T-cell (primary cell): ENCODE measurements around the gene VWA3B. TPM values are rescaled to one million over a fixed set of nuclear protein-coding genes. Genes with fewer than 3 reads are reported as not detected.

Source experiments
- ATAC-seq, 4 experiments: fragments of 200-7000 bp in 3 of 4; fragments of 150-1000 bp in 1 of 4; cut with Tn5 transposase; replicated peaks in 1 of 4; 1 replicate in 3 of 4; 2 replicates in 1 of 4; pipeline ENCODE4 v1.10.0; 2021; ENCODE audit warnings: moderate library complexity in 3 of 4, mild to moderate bottlenecking in 2 of 4, moderate number of reproducible peaks in 1 of 4
- CTCF ChIA-PET, 2 donors: fragments of 300-600 bp; sonication (Branson Sonifier 250); formaldehyde crosslinking; loops; one replicate each; lab custom pipeline; 2022; ENCODE audit warnings: antibody characterized with exemption in 2 of 2; lab: Charles Lee
- POLR2A ChIA-PET, 2 donors: fragments of 300-600 bp; sonication (Branson Sonifier 250); formaldehyde crosslinking; loops; one replicate each; lab custom pipeline; 2022; ENCODE audit warnings: antibody characterized with exemption in 2 of 2; lab: Charles Lee
- DNase-seq, 35 experiments: peaks; one replicate each; pipeline versions ENCODE4 v3.0.0 to v3.0.0-alpha.2; 2013 to 2023
- H3K27ac ChIP-seq: one replicate; pipeline ENCODE4 v1.5.1; 2013; ENCODE audit warnings: low read length
- H3K27me3 ChIP-seq, 2 experiments: replicated peaks in 1 of 2; 1 replicate in 1 of 2; 2 replicates in 1 of 2; pipeline versions ENCODE4 v1.6.1 to v1.7.0; 2013; ENCODE audit warnings: low read length in 1 of 2, mixed read lengths in 1 of 2; ENCODE audit not compliant: control insufficient read depth in 2 of 2, insufficient read depth in 2 of 2; ENCODE audit errors: extremely low read depth in 1 of 2
- H3K36me3 ChIP-seq, 2 donors: 1 replicate in 1 of 2; 2 replicates in 1 of 2; pipeline versions ENCODE4 v1.6.1 to v1.7.0; 2013; ENCODE audit warnings: low read length in 1 of 2; ENCODE audit not compliant: control insufficient read depth in 2 of 2, insufficient read depth in 1 of 2; ENCODE audit errors: extremely low read depth in 1 of 2
- H3K4me1 ChIP-seq, 2 experiments: 1 replicate in 1 of 2; 2 replicates in 1 of 2; pipeline versions ENCODE4 v1.6.1 to v1.7.0; 2013; ENCODE audit warnings: low read length in 2 of 2, mixed read lengths in 1 of 2; ENCODE audit not compliant: insufficient read depth in 2 of 2, control insufficient read depth in 1 of 2; ENCODE audit errors: extremely low read depth in 1 of 2
- H3K4me3 ChIP-seq, 2 donors: 1 replicate in 1 of 2; 2 replicates in 1 of 2; pipeline versions ENCODE4 v1.5.1 to v1.7.0; 2013; ENCODE audit warnings: mild to moderate bottlenecking in 2 of 2, low read length in 1 of 2, moderate library complexity in 1 of 2; ENCODE audit not compliant: control insufficient read depth in 1 of 2; ENCODE audit errors: extremely low read depth in 1 of 2
- H3K9me3 ChIP-seq: 2 replicates; pipeline ENCODE4 v1.7.0; 2013
- H3K27ac Mint-ChIP-seq, 2 donors: one replicate each; pipeline ENCODE4 v1.8.0; 2020 to 2021; ENCODE audit warnings: mild to moderate bottlenecking in 2 of 2, mixed read lengths in 2 of 2
- H3K27me3 Mint-ChIP-seq, 2 donors: one replicate each; pipeline ENCODE4 v1.8.0; 2021 to 2022; ENCODE audit warnings: mixed read lengths in 2 of 2
- H3K36me3 Mint-ChIP-seq: one replicate; pipeline ENCODE4 v1.8.0; 2021; ENCODE audit warnings: mixed read lengths
- H3K4me1 Mint-ChIP-seq, 3 donors: one replicate each; pipeline ENCODE4 v1.8.0; 2020 to 2022; ENCODE audit warnings: mixed read lengths in 3 of 3, mild to moderate bottlenecking in 1 of 3
- H3K4me3 Mint-ChIP-seq, 3 donors: one replicate each; pipeline ENCODE4 v1.8.0; 2020 to 2022; ENCODE audit warnings: mild to moderate bottlenecking in 3 of 3, mixed read lengths in 3 of 3, moderate library complexity in 3 of 3
- H3K9me3 Mint-ChIP-seq, 3 donors: one replicate each; pipeline ENCODE4 v1.8.0; 2020 to 2022; ENCODE audit warnings: mixed read lengths in 3 of 3
- WGBS: methylation state at CpG from one replicate; pipeline ENCODE4 v1.1.5; 2013; ENCODE audit warnings: missing lambda C conversion rate; ENCODE audit not compliant: insufficient coverage; 5-methylcytosine and 5-hydroxymethylcytosine counted together
- total RNA-seq, 35 experiments: library from RNA in 6 of 35; stranded (reverse) in 6 of 35; fragments of 120-200 nt in 1 of 35; gene quantifications; one replicate each; pipeline versions ENCODE4 v1.2.1 to v1.2.4 and lab custom pipeline; 2013 to 2026

VWA3B gene
- total RNA-seq, 5 donors from 2014 or later (not counting 1 experiment from before 2014, with no cell fraction given): not detected

DNA sequence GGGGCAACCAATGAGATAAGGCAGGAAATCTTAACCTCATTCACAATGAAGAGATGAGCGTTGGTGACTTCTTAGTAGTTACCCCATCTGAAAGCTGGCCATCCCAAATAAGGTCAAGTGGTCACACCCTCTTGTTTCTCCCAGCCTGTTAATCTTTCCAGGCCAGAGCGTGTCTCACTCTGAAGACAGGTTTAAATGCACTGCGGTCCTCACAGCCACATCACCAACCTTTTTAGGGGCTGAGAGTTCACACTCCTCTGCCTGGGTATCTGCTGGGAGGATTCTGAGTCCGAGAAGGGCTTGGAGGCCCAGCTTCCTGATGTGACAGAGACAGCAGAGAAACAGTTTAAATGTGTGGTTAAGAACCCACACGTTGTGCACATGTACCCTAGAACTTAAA is 246.0 kb downstream of the VWA3B start:
- no peaks in the 10 kb centered on the region for H3K4me1 Mint-ChIP-seq
- no peak for ATAC-seq
- peaks cover 0 to 2% (median 0%) of the 10 kb centered on the region in 3 donors for H3K9me3 Mint-ChIP-seq
- H3K27ac Mint-ChIP-seq: no peak overlapping the region
- no peak overlapping the region for H3K27ac ChIP-seq
- no peaks in the 10 kb centered on the region for H3K9me3 ChIP-seq
- no peaks in the 10 kb centered on the region for H3K36me3 ChIP-seq
- H3K4me3 ChIP-seq: no peak overlapping the region
- H3K4me3 Mint-ChIP-seq: no peak overlapping the region
- peaks cover 9 to 20% of the 10 kb centered on the region in 2 donors for H3K27me3 Mint-ChIP-seq
- no peaks in the 10 kb centered on the region for H3K4me1 ChIP-seq
- POLR2A ChIA-PET: no interaction called here
- no peaks in the 10 kb centered on the region for H3K36me3 Mint-ChIP-seq
- H3K27me3 ChIP-seq: peaks cover 2 to 10% of the 10 kb centered on the region in 2 experiments
- CTCF ChIA-PET: no interaction called here
- no peak for DNase-seq
- WGBS: 67% methylated on average over 1 of the region's 5 CpGs

DNA sequence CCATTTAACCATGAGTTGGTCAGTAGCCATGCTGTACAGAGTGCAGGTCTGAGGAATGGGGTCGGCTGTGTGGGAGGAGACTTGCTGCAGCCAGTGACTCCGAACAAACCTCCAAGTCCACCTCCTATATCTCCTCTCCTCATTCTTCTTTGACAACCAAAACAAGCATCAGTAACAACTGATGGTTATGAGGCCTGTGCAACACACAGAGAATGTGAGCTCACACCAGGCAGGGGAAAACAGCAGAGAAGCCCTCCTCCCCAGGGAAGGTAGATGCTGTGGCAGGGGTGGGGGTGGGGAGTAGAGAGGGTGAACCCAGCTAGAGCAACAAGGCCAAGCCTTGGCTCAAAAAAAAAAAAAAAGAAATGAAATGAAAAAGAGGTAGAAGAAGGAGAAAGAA is 247.0 kb downstream of the VWA3B start:
- Mint-ChIP-seq H3K27me3 (peaks cover 12 to 19% of the 10 kb centered on the region in 2 donors), H3K4me3 (no peak overlapping the region), H3K36me3 (no peaks in the 10 kb centered on the region), H3K4me1 (no peaks in the 10 kb centered on the region), H3K9me3 (peaks cover 0 to 4% (median 0%) of the 10 kb centered on the region in 3 donors), H3K27ac (no peak overlapping the region)
- ChIA-PET CTCF (interaction anchor here (0.5 to 0.7 kb wide), 2 partner anchors 28 to 315 kb away, joined by 3 to 7 read pairs; no protein-coding TSS in a partner anchor), POLR2A (interaction anchor here in 1 of 2 donors (0.7 kb wide), 1 partner anchor 603 kb away, joined by 5 read pairs; no protein-coding TSS in a partner anchor)
- H3K27ac ChIP-seq: no peak overlapping the region
- H3K4me1 ChIP-seq: no peaks in the 10 kb centered on the region
- H3K4me3 ChIP-seq: no peak overlapping the region
- ATAC-seq (no peak), DNase-seq (no peak)
- H3K36me3 ChIP-seq: no peaks in the 10 kb centered on the region
- whole genome bisulfite sequencing: no CpG with 5 or more reads among the region's 2 CpGs
- peaks cover 2 to 10% of the 10 kb centered on the region in 2 experiments for H3K27me3 ChIP-seq
- H3K9me3 ChIP-seq: no peaks in the 10 kb centered on the region

DNA sequence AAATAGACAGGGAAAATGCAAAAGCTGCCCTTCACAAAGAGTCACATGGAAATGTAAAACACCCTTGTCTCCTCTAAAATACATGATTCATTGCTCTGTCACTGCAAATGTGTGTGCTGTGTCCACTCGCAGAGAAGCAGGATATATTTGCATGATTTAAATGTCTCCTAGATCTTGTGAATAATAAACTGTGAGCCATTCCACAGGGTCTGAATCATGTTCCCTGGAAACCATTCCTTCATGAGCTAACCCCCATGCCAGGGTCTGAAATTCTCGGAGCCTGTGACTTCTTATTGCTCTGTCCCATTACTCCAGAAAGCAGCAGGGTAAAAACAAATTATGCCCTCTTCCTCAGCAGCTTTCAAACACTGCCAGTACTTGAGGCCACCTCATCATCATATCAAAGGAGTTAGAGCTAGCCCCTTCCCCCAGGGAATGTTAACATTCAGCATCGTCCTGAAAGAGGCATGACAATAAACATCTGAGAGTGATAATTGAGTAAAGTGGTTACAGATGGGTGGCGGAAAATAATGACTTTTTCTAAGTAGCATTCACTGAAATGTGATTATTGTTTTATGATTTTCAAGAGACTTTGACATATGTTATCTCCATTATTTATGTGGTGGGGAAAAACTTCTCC is 247.6 kb downstream of the VWA3B start:
- Mint-ChIP-seq H3K4me3 (no peak overlapping the region), H3K36me3 (no peaks in the 10 kb centered on the region), H3K27ac (no peak overlapping the region), H3K4me1 (no peaks in the 10 kb centered on the region), H3K9me3 (peaks cover 0 to 4% (median 0%) of the 10 kb centered on the region in 3 donors), H3K27me3 (peaks cover 12 to 23% of the 10 kb centered on the region in 2 donors)
- H3K4me3 ChIP-seq: no peak overlapping the region
- WGBS: 44% methylated on average over 1 of the region's 4 CpGs
- DNase-seq (no peak), ATAC-seq (no peak)
- no peaks in the 10 kb centered on the region for H3K36me3 ChIP-seq
- no peak overlapping the region for H3K27ac ChIP-seq
- ChIA-PET CTCF (interaction anchor here (0.5 to 0.7 kb wide), 2 partner anchors 27 to 315 kb away, joined by 3 to 7 read pairs; no protein-coding TSS in a partner anchor), POLR2A (interaction anchor here in 1 of 2 donors (0.7 kb wide), 1 partner anchor 604 kb away, joined by 5 read pairs; no protein-coding TSS in a partner anchor)
- H3K9me3 ChIP-seq: no peaks in the 10 kb centered on the region
- H3K4me1 ChIP-seq: no peaks in the 10 kb centered on the region
- peaks cover 2 to 11% of the 10 kb centered on the region in 2 experiments for H3K27me3 ChIP-seq

DNA sequence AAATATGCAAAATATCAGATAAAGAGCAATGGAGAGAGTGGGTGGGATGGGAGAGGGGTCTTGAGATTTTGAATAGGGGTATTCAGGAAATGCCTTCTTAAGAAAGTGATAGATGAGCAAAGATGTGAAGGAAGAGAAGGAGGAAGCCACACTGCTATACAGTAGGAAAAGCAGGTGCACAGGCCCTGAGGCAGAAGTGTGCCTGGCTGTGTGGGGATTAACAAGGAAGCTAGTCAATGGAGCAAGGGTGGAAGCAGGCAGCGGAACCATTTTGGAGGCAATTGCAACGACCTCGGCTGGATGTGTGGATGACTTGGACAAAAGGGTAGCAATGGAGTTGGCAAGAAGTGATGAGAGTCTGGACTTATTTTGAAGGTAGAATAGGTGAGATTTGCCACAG is 248.3 kb downstream of the VWA3B start:
- H3K4me3 ChIP-seq: no peak overlapping the region
- ChIA-PET CTCF (no interaction called here), POLR2A (no interaction called here)
- whole genome bisulfite sequencing: 92% methylated on average over 3 of the region's 3 CpGs
- no peak for ATAC-seq
- Mint-ChIP-seq H3K36me3 (no peaks in the 10 kb centered on the region), H3K27me3 (peaks cover 12 to 24% of the 10 kb centered on the region in 2 donors), H3K4me3 (no peak overlapping the region), H3K4me1 (no peaks in the 10 kb centered on the region), H3K27ac (no peak overlapping the region), H3K9me3 (peaks cover 0 to 4% (median 0%) of the 10 kb centered on the region in 3 donors)
- no peak overlapping the region for H3K27ac ChIP-seq
- H3K4me1 ChIP-seq: no peaks in the 10 kb centered on the region
- H3K9me3 ChIP-seq: no peaks in the 10 kb centered on the region
- no peak for DNase-seq
- no peaks in the 10 kb centered on the region for H3K36me3 ChIP-seq
- H3K27me3 ChIP-seq: peaks cover 0 to 15% of the 10 kb centered on the region in 2 experiments

DNA sequence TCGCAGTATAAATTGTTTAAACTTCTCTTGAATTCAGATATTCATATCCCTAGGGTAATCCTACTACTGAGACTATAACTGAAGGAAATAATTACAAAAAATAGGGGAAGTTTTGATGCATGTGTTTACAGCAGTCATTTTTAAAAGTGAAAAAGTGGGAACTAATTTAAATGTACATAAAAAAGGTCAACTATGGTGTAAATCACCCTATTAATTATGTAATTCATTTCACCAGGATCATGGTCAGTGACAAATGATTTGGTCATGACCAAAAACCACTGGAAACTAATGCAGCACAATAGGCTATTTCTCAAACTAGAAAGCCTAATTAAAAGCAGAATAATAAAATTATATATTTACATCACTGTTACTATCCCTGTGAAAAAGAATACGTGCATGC is 254.3 kb downstream of the VWA3B start:
- H3K27me3 Mint-ChIP-seq: peaks cover 40 to 46% of the 10 kb centered on the region in 2 donors
- no peaks in the 10 kb centered on the region for H3K9me3 ChIP-seq
- H3K36me3 Mint-ChIP-seq: no peaks in the 10 kb centered on the region
- H3K27ac Mint-ChIP-seq: no peak overlapping the region
- POLR2A ChIA-PET: interaction anchor here in 1 of 2 donors (0.6 kb wide), 1 partner anchor 495 kb away, joined by 3 read pairs; no protein-coding TSS in a partner anchor
- H3K4me1 ChIP-seq: peaks cover 0 to 1% of the 10 kb centered on the region in 2 experiments
- ATAC-seq: no peak
- no CpG with 5 or more reads among the region's 2 CpGs for WGBS
- no peak for DNase-seq
- peaks cover 8 to 22% of the 10 kb centered on the region in 2 experiments for H3K27me3 ChIP-seq
- H3K4me1 Mint-ChIP-seq: peaks cover 0 to 5% (median 4%) of the 10 kb centered on the region in 3 donors
- H3K4me3 Mint-ChIP-seq: no peak overlapping the region
- H3K9me3 Mint-ChIP-seq: peaks cover 0 to 4% (median 0%) of the 10 kb centered on the region in 3 donors
- CTCF ChIA-PET: no interaction called here
- H3K4me3 ChIP-seq: no peak overlapping the region
- H3K36me3 ChIP-seq: no peaks in the 10 kb centered on the region
- H3K27ac ChIP-seq: no peak overlapping the region

DNA sequence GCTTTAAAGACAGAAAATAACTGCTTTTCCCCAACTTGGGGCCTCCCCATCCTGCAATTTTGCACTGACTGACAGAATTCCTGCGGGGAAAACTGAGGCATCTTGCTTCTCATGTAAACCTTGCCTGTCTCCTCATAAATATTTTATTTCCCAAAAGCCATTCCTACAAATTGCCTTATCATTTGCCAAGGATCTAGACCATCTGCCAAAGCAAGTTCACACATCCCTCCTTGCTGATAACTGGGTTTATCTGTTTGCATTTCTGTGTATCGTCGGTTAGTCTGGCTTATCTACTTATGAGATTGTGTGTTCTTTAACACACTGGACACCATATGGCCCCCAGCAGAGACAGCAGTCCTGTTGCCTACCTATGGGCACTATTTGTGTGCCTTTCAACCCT is 256.3 kb downstream of the VWA3B start:
- ChIA-PET POLR2A (no interaction called here), CTCF (no interaction called here)
- H3K27me3 ChIP-seq: peaks cover 8 to 42% of the 10 kb centered on the region in 2 experiments
- Mint-ChIP-seq H3K27ac (no peak overlapping the region), H3K9me3 (peaks cover 0 to 1% (median 0%) of the 10 kb centered on the region in 3 donors), H3K27me3 (peaks cover 45 to 57% of the 10 kb centered on the region in 2 donors), H3K36me3 (no peaks in the 10 kb centered on the region), H3K4me3 (no peak overlapping the region), H3K4me1 (peaks cover 4 to 16% (median 13%) of the 10 kb centered on the region in 3 donors)
- no peak overlapping the region for H3K4me3 ChIP-seq
- peaks cover 0 to 18% of the 10 kb centered on the region in 2 experiments for H3K4me1 ChIP-seq
- no peaks in the 10 kb centered on the region for H3K36me3 ChIP-seq
- no peak for DNase-seq
- WGBS: 50% methylated on average over 1 of the region's 3 CpGs
- no peaks in the 10 kb centered on the region for H3K9me3 ChIP-seq
- no peak for ATAC-seq
- no peak overlapping the region for H3K27ac ChIP-seq
